Measurements from ENCODE around the gene PHF13.
"Not testable (repeated sequence)": the region's sequence is repeated elsewhere in the genome, so short reads cannot be mapped to it uniquely, and the experiment has no call there.

PHF13 gene

GRCh38 chr1:6628971-6629479, 15.5 kb downstream of the PHF13 start:
- no peak for DNase-seq (ENCODE audit: low spot score)

GRCh38 chr1:6630027-6630426, 16.5 kb downstream of the PHF13 start:
- no peak for DNase-seq (ENCODE audit: low spot score)

- DNase-seq (ENCODE audit: low spot score) = no peak
Measured at GRCh38 chr1:6631058-6631457, 17.5 kb downstream of the PHF13 start.

GRCh38 chr1:6632588-6633514, 19.3 kb downstream of the PHF13 start:
- no peak for DNase-seq (ENCODE audit: low spot score)

- DNase-seq (ENCODE audit: low spot score) = peak; percentile 82
Measured at GRCh38 chr1:6634371-6635052, 21.0 kb downstream of the PHF13 start.

GRCh38 chr1:6635161-6635909, 21.8 kb downstream of the PHF13 start:
- no peak for DNase-seq (ENCODE audit: low spot score)

- no peak for DNase-seq (ENCODE audit: low spot score)
Measured at GRCh38 chr1:6635910-6636760, 22.6 kb downstream of the PHF13 start.

- not testable (repeated sequence) for DNase-seq (ENCODE audit: low spot score)
Measured at GRCh38 chr1:6636778-6637177, 23.2 kb downstream of the PHF13 start.

GRCh38 chr1:6637770-6638169, 24.2 kb downstream of the PHF13 start:
- DNase-seq (ENCODE audit: low spot score) = no peak

- no peak for DNase-seq (ENCODE audit: low spot score)
Measured at GRCh38 chr1:6638226-6638625, 24.7 kb downstream of the PHF13 start.

- not testable (repeated sequence) for DNase-seq (ENCODE audit: low spot score)
Measured at GRCh38 chr1:6640867-6641266, 27.3 kb downstream of the PHF13 start.

GRCh38 chr1:6645018-6645417, 31.5 kb downstream of the PHF13 start:
- no peak for DNase-seq (ENCODE audit: low spot score)

- peak; percentile 74 for DNase-seq (ENCODE audit: low spot score)
Measured at GRCh38 chr1:6646499-6647148, 33.1 kb downstream of the PHF13 start.

GRCh38 chr1:6648556-6648955, 35.0 kb downstream of the PHF13 start:
- DNase-seq (ENCODE audit: low spot score) = no peak

GRCh38 chr1:6651909-6652308, 38.4 kb downstream of the PHF13 start:
- no peak for DNase-seq (ENCODE audit: low spot score)

GRCh38 chr1:6652986-6653385, 39.5 kb downstream of the PHF13 start:
- DNase-seq (ENCODE audit: low spot score) = no peak

- no peak for DNase-seq (ENCODE audit: low spot score)
Measured at GRCh38 chr1:6653436-6654290, 40.1 kb downstream of the PHF13 start.

GRCh38 chr1:6657138-6657537, 43.6 kb downstream of the PHF13 start:
- no peak for DNase-seq (ENCODE audit: low spot score)

GRCh38 chr1:6658359-6659060, 45.0 kb downstream of the PHF13 start:
- no peak for DNase-seq (ENCODE audit: low spot score)
